GM21737 (cell line): ENCODE measurements around the gene RPL41.
"Not testable (repeated sequence)": the region's sequence is repeated elsewhere in the genome, so short reads cannot be mapped to it uniquely, and the experiment has no call there.

Experiments used
- ATAC-seq: cut with Tn5 transposase; IDR thresholded peaks from one replicate; pipeline ENCODE4 v1.9.1; 2021; ENCODE audit warnings: mild to moderate bottlenecking, moderate library complexity; ENCODE audit not compliant: unreplicated experiment

The RPL41 gene

DNA sequence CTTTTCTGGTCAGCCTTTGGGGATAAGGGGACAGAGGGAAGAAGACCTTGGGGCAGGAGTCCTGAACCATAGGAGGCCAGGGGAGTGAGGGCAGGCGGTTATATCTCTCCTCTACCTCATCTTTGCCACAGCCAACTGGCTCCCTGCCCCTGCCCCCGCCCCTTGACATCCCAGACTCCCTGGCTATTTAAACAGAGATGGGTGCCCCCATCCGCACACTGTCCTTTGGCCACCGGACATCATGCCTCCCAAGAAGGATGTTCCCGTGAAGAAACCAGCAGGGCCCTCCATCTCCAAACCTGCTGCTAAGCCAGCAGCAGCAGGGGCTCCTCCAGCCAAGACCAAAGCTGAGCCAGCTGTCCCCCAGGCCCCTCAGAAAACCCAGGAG lies 37.2 kb downstream of the RPL41 start:
- no peak for ATAC-seq

DNA sequence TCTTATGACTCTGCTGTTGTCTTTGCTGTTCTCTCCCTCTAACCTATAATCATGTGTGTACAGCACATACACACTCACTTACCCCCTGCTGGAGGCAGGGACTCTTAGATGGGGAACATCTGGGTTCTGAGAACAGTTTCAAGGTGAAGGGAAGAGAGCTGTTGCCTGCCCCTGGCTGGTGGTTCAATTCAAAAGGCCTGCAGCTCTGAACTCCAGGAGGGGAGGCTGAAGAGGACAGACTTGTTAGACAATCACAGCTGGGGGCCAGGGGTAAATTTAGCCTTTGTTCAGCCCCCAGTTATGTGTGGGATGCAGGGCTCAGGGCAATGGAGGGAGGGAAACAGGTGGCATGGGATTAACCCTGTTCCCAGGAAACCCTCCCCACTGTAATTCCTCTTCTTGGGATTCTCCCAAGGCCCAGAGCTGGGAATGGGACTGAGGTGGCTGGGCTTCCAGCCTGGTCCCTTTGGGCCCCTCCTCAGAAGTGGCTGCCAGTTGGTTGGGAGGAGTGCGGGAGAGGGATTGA lies 37.9 kb downstream of the RPL41 start:
- no peak for ATAC-seq

DNA sequence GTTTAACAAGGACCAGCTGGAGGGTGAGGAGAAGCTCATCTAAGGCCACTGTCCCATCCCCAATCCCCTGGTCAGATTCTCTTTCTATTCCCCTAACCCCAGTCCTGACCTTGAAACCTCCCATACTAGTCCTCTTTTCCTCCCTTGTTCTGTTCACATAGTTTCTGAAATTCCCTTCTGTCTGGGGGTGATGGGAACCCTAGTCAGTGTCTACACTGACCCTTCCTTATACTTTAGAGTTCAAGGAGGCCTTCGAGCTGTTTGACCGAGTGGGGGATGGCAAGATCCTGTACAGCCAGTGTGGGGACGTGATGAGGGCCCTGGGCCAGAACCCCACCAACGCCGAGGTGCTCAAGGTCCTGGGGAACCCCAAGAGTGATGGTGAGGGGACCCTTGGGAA lies 38.4 kb downstream of the RPL41 start:
- no peak for ATAC-seq

DNA sequence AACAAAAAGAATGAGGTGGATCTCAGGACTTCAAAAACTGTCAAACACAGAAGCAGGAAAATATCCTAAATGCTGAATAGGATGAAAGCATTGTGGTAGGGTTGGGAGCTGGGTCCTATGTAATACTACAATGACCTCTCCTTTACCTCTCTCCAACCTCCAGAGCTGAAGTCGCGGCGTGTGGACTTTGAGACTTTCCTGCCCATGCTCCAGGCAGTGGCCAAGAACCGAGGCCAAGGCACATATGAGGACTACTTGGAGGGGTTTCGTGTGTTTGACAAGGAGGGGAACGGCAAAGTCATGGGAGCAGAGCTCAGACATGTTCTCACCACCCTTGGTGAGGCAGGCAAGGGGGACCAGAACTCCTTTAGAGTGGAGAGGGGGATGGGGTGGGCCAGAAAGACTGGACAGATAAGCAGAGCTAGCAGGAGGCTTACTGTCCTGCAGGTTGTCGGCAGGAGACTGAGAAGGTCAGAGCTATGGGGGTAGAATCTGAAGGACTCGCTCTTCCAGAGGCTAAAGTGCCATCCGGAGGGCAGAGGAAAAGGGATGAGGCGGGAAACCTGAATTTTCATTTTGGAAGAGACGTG lies 38.9 kb downstream of the RPL41 start:
- no peak for ATAC-seq

DNA sequence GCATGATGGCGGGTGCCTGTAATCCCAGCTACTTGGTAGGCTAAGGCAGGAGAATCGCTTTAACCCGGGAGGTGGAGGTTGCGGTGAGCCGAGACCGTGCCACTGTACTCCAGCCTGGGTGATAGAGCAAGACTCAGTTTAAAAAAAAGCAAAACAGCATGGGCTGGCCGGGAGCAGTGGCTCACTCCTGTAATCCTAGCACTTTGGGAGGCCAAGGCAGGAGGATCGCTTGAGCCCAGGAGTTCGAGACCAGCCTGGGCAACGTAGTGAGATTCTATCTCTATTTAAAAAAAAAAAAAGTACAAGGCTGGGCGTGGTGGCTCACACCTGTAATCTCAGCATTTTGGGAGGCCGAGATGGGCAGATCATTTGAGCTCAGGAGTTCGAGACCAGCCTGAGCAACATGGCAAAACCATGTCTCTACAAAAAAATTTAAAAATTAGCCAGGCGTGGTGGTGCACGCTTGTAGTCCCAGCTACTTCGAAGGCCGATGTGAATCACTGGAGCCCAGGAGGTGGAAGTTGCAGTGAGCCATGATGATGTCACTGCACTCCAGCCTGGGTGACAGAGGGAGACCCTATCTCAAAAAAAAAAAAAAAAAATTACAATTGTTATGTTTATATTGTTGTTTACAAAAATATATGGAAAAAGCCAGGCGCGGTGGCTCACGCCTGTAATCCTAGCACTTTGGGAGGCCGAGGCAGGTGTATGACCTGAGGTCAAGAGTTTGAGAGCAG lies 40.2 kb downstream of the RPL41 start:
- ATAC-seq, result not testable (repeated sequence)

DNA sequence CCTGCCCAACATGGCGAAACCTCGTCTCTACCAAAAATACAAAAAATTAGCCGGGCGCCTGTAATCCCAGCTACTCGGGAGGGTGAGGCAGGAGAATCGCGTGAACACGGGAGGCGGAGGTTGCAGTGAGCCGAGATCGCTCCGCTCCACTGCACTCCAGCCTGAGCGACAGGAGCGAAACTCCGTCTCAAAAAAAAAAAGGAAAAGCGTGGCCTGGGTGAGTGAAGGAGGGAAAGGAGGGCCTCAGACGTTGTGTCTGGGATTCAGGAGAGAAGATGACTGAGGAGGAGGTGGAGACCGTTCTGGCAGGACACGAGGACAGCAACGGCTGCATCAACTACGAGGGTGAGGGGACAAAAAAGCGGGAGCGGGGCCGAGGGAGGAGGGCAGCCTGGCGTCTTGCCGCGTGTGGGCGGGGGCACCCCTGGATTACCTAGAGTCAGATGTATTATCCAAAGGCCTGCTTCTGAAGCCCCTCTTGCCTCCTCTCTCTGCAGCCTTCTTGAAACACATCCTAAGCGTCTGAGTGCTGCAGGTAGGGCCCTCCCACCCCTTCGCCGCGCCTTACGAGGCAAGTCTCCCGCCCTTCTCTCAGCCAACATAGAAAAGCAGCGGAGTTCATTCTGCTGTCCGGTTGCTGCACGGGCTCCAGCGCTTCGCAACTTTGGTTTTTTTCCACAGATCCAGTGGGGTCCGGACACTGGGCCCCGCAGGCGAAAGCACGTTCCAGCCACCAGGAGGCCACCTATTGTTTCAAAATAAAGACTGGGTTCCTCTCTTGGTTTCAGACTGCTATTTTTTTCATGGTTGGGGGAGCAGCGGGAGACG lies 41.0 kb downstream of the RPL41 start:
- peak; percentile 18 for ATAC-seq

DNA sequence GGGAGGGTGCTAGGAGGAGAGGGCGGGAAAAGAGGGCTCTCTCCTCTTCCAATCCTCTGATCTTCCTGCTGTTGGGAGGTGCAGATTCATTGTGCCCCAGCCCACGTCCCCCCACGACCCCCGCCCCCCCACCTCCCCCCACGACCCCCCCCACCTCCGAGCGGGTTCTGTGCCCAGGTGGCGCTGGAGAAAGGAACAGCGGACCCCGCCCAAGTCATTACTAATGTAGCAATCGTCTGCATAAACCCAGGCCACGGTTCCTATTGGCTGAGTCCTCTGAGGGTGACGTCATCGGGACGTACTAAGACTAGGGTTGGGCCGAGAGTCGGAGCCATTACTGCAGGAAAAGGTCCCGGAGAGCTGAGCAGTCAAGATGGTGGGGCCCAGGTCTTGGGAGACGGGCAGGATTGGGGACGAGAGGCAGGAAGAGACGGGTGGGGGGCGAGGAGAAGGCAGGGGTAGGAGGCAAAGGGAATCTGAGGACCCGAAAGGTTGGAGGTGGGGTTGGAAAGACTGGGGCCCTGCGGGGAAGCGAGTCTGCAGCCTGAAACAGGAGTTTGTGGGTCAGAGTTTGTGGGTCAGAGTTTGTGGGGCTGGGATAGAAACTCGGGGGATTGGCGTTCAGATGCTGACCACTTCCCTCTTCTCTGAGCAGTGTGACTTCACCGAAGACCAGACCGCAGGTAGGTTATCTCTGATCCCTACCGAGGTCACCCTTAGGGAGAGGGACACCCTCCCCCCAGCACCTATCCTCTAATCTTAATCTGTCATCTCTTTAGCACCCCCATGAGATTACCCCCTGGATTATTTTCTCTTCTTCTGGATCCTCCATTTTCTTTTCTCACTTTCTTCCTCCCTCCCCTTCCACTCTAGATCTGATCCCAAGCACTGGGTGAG lies 41.8 kb downstream of the RPL41 start, which contains the start of gene MYL6:
TSS of gene MYL6 (plus strand) at position 331 of the 897 bp plus-strand sequence. CDS start at position 374, 43 bp downstream.
- ATAC-seq, result peak; percentile 74

DNA sequence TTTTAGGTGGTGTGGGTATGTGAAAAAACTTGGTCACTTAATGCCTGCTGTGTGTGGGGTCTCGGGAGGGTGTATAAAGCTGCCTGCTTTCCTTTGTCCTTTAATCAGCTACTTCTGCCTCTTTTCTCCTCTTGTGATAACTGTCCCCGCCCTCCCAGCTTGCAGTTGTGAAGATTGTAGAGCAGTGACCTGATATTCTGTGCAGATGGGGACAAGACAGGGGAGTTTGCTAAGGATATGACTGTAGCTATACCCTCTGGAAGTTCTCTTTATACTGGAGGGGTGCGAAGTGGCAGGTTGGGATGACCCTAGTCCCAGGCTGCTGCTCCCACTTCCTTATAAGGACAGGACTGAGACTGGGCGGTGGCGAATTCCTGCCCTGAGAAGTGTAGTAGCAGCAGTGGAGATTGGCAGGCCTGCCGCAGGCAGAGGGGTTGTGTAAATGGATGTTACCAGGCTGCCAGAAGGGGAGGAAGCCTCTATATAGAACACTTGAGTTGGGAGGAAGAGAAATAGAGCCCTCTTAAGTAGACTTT lies 42.6 kb downstream of the RPL41 start:
- no peak for ATAC-seq

DNA sequence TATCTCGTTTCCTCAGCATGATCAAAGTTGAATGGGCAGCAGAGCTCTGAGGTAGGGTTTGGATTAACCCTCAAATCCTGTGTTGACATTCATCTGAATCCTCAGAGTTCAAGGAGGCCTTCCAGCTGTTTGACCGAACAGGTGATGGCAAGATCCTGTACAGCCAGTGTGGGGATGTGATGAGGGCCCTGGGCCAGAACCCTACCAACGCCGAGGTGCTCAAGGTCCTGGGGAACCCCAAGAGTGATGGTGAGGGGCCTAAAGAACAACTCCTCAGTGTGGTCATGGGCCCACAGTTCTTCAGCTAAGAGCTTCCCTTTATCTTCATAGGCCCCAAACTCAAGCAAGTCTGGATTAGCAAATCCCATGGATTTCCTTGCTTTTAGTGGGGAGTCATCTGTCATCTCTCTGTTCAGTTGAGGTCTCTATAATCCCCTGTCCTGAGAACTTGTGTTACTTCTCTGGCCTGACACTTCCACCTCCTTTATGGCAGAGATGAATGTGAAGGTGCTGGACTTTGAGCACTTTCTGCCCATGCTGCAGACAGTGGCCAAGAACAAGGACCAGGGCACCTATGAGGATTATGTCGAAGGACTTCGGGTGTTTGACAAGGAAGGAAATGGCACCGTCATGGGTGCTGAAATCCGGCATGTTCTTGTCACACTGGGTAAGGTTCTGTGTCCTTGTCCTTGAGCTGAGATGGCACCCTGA lies 43.2 kb downstream of the RPL41 start:
- ATAC-seq, result no peak

DNA sequence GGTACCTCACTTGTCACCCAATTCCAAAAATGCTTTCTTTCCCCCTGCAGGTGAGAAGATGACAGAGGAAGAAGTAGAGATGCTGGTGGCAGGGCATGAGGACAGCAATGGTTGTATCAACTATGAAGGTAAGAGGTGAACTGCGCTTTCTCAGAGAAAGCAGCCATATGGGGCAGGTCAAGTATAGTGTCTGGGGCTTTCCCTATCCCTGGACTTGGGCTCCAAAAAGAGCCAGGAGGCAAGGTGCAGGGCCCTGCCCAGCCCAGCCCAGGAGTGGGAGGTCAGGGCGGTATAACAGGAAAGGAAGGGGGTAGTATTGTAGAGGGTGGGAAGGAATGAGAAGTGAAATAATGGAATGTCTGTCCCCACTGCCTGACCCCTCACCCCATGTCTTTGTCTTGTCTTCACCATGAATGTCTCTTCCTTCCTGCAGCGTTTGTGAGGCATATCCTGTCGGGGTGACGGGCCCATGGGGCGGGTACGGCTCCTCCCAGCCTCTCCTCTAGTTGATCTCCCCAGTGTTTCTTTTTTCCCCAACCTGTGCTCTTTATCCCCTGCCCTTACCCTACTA lies 43.8 kb downstream of the RPL41 start:
- ATAC-seq, result no peak

DNA sequence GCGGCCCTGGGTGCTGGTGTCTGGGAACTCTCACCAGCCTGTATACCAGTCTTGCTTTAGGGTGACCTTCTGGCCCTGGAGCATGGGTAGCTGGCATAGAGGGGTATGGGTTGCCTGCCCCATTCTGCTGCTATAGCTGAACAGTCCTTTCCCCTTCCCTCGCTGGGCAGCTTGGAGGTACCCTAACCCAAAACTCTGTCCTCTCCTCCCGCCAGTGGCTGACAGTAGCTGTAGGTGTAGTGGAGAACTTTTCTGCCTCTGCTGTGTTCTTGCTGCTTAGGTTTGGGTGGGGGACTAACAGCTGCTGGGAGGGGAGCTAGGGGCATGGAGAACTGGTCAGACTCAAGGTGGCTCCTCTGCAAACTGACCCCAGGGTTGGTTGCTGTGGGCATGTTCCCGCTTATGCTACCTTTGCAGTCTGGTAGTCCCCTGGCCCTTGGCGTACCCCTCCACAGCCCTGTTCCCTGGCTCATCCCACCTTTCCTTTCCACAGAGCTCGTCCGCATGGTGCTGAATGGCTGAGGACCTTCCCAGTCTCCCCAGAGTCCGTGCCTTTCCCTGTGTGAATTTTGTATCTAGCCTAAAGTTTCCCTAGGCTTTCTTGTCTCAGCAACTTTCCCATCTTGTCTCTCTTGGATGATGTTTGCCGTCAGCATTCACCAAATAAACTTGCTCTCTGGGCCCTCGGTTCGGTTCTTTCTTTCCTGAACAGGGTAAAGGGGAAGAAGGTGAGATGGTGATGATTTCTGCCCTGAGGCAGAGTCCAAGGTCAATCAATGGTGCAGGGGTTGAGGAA lies 44.7 kb downstream of the RPL41 start:
- ATAC-seq, result no peak

DNA sequence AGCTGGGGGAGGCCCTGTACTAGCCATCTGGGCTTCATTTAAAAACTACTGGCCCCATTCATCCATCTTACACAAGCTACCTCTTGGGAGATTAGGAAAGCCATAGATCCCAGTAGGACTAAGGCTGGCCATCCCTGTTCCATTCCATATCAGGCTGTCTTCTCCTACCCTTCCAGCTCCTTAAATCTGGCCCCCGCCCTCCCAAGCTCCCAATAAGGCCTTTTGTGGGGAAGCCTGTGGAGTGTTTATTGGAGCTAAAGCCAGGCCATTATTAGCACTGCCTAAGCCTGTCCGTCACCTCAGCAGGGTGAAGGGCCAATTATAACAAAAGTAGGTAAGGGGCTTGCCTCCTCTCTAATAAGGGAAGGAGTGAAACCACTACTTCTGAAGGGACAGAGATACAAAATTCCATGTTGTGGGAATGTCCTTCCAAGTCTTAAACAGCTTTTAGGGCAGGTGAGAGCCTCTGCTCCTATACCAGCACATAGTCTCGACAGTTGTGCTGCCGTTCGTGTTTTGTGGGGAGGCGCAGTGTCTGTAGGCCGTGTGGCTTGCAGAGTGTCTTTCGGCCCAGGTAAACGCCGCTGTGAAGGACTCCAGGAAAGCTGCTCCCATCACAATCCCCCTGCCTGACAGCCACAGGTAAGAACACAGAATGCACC lies 45.4 kb downstream of the RPL41 start:
- no peak for ATAC-seq

DNA sequence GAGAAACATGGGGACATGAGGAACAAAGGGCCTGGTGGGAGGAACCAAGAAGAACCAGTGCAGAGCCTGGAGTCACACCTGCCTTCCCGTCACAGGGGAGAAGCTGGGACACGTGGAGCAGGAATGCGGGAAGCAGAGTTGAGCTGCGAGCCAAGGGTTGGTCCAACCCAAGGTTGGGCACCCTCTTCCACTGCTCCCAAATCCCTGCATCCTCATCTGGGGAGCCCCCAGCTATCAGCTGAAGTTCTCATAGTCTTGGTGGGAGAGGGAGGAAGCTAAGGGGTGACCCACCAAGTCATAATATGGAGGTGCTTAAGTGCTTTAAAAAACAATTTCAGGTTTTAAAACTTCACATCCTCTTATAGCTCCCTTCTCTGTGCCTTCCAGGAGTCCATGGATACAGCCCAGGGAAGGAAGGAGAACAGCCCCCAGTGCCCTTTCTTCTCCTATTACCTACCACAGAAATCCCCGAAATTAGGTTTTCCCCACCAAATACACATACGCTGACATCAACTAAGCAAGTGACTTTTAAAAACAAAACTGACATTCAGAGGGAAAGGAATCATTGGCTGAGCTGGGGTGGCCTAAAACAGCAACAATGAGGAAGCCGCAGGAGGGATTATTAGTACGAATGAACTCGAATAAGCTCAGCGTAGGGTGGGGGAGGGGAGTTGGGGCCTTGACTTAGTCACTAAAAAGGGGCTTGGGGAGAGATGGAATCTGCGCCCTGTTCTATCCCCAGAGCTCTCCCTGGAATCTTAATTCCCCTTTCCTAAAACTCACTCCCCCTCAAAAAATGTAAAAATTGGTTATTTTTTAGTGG lies 46.2 kb downstream of the RPL41 start:
- no peak for ATAC-seq

DNA sequence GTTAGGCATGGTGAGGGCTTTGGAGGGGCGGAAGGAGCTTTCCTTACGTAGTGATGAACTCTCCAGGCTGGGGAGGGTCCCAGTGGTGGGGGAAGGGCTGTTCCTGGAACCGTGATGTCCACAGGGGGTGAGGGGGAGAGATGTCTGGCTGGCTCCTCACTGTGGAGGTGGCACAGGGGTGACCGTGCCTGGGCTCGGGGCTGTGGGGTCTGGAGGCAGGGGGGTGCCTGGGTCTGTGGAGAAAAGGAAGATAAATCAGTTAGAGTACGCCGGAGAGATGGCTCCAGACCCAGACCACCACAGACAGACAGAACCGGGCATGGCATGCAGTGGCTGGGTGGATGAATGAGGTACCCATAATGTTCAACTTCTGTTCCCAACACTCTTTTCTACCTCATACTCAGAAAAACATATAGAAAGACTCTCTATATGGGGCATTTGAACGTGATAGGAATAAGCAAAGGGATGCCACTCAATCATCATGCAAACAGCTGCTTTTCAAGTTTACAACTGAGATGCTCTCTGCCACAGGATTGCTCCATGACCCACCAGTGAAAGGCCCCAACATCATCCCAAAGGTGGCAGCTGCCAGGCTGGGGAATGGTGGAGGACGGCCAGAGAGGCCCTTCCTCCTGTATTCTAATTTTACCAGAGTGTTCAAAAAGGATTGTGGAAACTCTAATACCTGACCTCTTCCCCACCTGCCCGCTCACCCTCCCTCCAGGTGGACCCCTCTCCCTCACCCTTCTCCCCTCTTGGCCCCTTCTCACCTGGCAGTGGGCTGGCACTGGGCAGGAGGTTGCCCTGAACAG lies 47.3 kb downstream of the RPL41 start:
- ATAC-seq, result no peak

DNA sequence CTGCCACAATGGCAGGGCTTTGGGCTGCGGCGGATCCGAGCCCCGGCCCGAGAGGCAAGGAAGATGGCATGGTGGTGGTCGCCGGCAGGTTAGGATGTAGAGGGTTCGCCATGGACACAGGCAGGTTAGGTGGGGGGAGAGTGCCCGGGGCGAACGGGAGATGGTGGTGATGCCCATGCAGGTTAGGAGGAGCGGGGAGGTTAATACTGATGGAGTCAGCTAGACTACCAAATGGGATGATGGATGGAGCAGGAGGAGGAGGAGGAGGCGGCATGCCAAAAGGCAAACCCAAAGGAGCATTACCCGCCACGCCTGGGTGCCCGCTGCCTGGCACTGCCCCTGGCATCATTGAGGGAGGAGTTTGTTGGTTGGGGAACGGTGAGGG lies 47.9 kb downstream of the RPL41 start:
- ATAC-seq, result no peak

DNA sequence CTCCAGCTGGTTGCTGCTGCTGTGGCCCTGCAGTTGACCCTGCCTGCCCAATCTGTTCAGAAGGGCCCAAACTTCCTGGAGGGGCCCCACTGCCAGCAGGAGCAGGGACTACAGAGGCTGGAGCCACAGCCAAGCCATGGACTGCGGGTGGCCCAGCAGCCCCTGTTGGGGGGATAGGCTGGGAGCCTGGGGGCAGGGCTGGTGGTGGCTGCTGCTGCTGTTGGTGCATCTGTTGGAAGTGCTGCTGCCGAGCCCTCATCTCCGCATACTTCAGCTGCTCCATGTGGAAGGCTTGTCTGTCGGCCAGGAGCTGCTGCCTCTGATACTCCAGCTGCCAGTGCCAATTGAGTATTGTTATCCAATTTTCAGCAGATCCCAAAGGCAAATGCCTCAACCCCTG lies 48.9 kb downstream of the RPL41 start:
- ATAC-seq, result no peak
